GM12865 (cell line): ENCODE data around the gene NTRK2.

Experiments
- DNase-seq: peaks from one replicate; pipeline ENCODE4 v3.0.0; 2010; ENCODE audit warnings: low read depth
- H3K4me3 ChIP-seq: 2 replicates; pipeline ENCODE4 v1.5.1; 2011; ENCODE audit warnings: mild to moderate bottlenecking, low read depth, low read length, control low read depth
- CTCF ChIP-seq: IDR thresholded peaks from 2 replicates; pipeline ENCODE4 v1.5.1; 2011; ENCODE audit warnings: low read length, control low read depth, low read depth, inconsistent platforms; ENCODE audit not compliant: insufficient read depth; ENCODE audit errors: missing control alignments

The NTRK2 gene

GRCh38 chr9:84866396-84867175 is 197.1 kb downstream of the NTRK2 start:
- DNase-seq = no peak
- no peak overlapping the region for H3K4me3 ChIP-seq
- TF ChIP-seq CTCF = no peak

GRCh38 chr9:84867186-84867585 is 197.7 kb downstream of the NTRK2 start:
- no peak overlapping the region for H3K4me3 ChIP-seq
- no peak for TF ChIP-seq CTCF
- DNase-seq = no peak

GRCh38 chr9:84869091-84869490 is 199.6 kb downstream of the NTRK2 start:
- no peak for TF ChIP-seq CTCF
- no peak overlapping the region for H3K4me3 ChIP-seq
- no peak for DNase-seq

- TF ChIP-seq CTCF = no peak
- no peak for DNase-seq
- H3K4me3 ChIP-seq = no peak overlapping the region
Measured at GRCh38 chr9:84871983-84872382, 202.5 kb downstream of the NTRK2 start.

- no peak for DNase-seq
- TF ChIP-seq CTCF = no peak
- no peak overlapping the region for H3K4me3 ChIP-seq
Measured at GRCh38 chr9:84874022-84874421, 204.5 kb downstream of the NTRK2 start.

GRCh38 chr9:84874596-84874995 is 205.1 kb downstream of the NTRK2 start:
- no peak overlapping the region for H3K4me3 ChIP-seq
- DNase-seq = no peak
- TF ChIP-seq CTCF = no peak

- no peak overlapping the region for H3K4me3 ChIP-seq
- no peak for TF ChIP-seq CTCF
- no peak for DNase-seq
Measured at GRCh38 chr9:84875193-84875592, 205.7 kb downstream of the NTRK2 start.
